OCI-LY7 (cell line): Measurements from ENCODE around the gene PIGBOS1. TPM values are rescaled to one million over a fixed set of nuclear protein-coding genes. Genes with fewer than 3 reads are reported as not detected.
A peak's percentile ranks its signal among the peaks of the same experiment; 100 is the strongest.

Experiments used
- BruUV-seq: library from RNA; stranded (reverse); fragments of 400-500 nt; replicated peaks from 2 replicates; lab custom pipeline; 2021; lab: Mats Ljungman, UMichigan
- CTCF ChIA-PET: fragments of 300-600 bp; sonication (Branson Sonifier 250); formaldehyde crosslinking; loops from one replicate; lab custom pipeline; 2022; ENCODE audit warnings: antibody characterized with exemption; ENCODE audit not compliant: unreplicated experiment; lab: Charles Lee
- POLR2A ChIA-PET: fragments of 300-600 bp; sonication (Branson Sonifier 250); formaldehyde crosslinking; loops from one replicate; lab custom pipeline; 2022; ENCODE audit warnings: antibody characterized with exemption; lab: Charles Lee
- DNase-seq: peaks from one replicate; pipeline ENCODE4 v3.0.0-alpha.2; 2015; ENCODE audit warnings: low spot score
- H2AFZ ChIP-seq: fragments of 200-600 bp; sonication (generic), shearing (Covaris generic); 2 replicates; pipeline ENCODE4 v1.6.1; 2014; ENCODE audit warnings: mild to moderate bottlenecking, antibody characterized with exemption, low read length, moderate library complexity
- H3K27ac ChIP-seq: fragments of 200-600 bp; sonication (generic); 2 replicates; pipeline ENCODE4 v1.5.1; 2014; ENCODE audit warnings: mixed run types, low read depth, mild to moderate bottlenecking, moderate library complexity, low read length, inconsistent platforms; ENCODE audit not compliant: poor library complexity, severe bottlenecking
- H3K36me3 ChIP-seq: fragments of 200-600 bp; sonication (generic); 2 replicates; pipeline ENCODE4 v1.6.1; 2014; ENCODE audit warnings: mild to moderate bottlenecking, antibody characterized with exemption, low read length, moderate library complexity, mixed read lengths; ENCODE audit not compliant: insufficient read depth
- H3K4me1 ChIP-seq: fragments of 200-600 bp; sonication (generic); 2 replicates; pipeline ENCODE4 v1.5.1; 2014; ENCODE audit warnings: mild to moderate bottlenecking, low read length; ENCODE audit not compliant: insufficient read depth, poor library complexity, severe bottlenecking
- H3K4me2 ChIP-seq: fragments of 200-600 bp; sonication (generic); 2 replicates; pipeline ENCODE4 v1.6.1; 2014; ENCODE audit warnings: mild to moderate bottlenecking, low read length
- H3K4me3 ChIP-seq: fragments of 200-600 bp; sonication (generic); 2 replicates; pipeline ENCODE4 v1.5.1; 2014; ENCODE audit warnings: mild to moderate bottlenecking, low read depth, low read length; ENCODE audit not compliant: poor library complexity, severe bottlenecking
- H3K79me2 ChIP-seq: fragments of 200-600 bp; sonication (generic); 2 replicates; pipeline ENCODE4 v1.6.1; 2016; ENCODE audit warnings: low read depth, mild to moderate bottlenecking, low read length, moderate library complexity, mixed read lengths; ENCODE audit not compliant: insufficient read depth
- H3K9me2 ChIP-seq: fragments of 200-600 bp; sonication (generic); 2 replicates; pipeline ENCODE4 v1.6.1; 2016; ENCODE audit warnings: mild to moderate bottlenecking, low read length, mixed read lengths; ENCODE audit not compliant: insufficient read depth
- H3K9me3 ChIP-seq: fragments of 200-600 bp; sonication (generic); 2 replicates; pipeline ENCODE4 v1.6.1; 2014; ENCODE audit warnings: mild to moderate bottlenecking, mixed run types, low read length, mixed read lengths
- H4K20me1 ChIP-seq: fragments of 200-600 bp; sonication (generic); 2 replicates; pipeline ENCODE4 v1.6.1; 2014; ENCODE audit warnings: mild to moderate bottlenecking, antibody characterized with exemption, low read length, moderate library complexity, mixed read lengths; ENCODE audit not compliant: insufficient read depth
- EZH2phosphoT487 ChIP-seq: fragments of 200-600 bp; sonication (generic); IDR thresholded peaks from 2 replicates; pipeline ENCODE4 v1.6.1; 2018; ENCODE audit warnings: low read depth, borderline replicate concordance, mild to moderate bottlenecking, mixed run types, antibody characterized with exemption, low read length, moderate library complexity, mixed read lengths
- intact Hi-C: fragments of 100-400 bp; cut with micrococcal nuclease; formaldehyde crosslinking; loops from one replicate; pipeline ENCODE4 v1.10.0; 2022; ENCODE audit not compliant: unreplicated experiment
- total RNA-seq, 2 experiments: library from RNA; depleted of rRNA in 1 of 2; stranded (reverse); fragments of >200 nt in 1 of 2; shearing (Covaris generic) in 1 of 2; gene quantifications; 2 replicates each; pipeline ENCODE4 v1.2.3, GENCODE V29; 2014 to 2022
- TF ChIP-seq, protein P1 (sequence below): fragments of 200-600 bp; sonication (generic); conservative IDR thresholded peaks from 2 replicates; pipeline ENCODE4 v1.5.1; 2014; ENCODE audit warnings: mild to moderate bottlenecking, antibody characterized with exemption, low read length, moderate library complexity, mixed read lengths

Gene PIGBOS1
- total RNA-seq, 2 experiments from 2014 or later: 10.4 to 14.8 TPM

DNA sequence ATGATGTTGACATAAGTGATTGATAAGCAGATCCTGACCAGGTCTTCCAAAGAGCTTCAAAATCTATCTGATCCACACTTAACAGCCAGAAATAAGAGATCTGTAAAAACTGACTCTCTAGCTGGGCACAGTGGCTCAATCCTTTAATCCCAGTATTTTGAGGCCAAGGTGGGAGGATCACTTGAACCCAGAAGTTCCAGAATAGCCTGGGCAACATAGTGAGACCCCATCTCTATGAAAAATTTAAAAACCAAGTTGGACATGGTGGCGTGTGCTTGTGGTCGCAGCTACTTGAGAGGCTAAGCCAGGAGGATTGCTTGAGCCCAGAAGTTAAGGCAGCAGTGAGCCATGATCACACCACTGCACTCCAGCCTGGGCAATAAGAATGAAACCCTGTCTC is 43.7 kb upstream of the PIGBOS1 start:
- Histone ChIP-seq H3K79me2 (no peaks in the 10 kb centered on the region), H3K4me1 (no peaks in the 10 kb centered on the region), H3K9me2 (no peaks in the 10 kb centered on the region), H3K27ac (no peak overlapping the region), H4K20me1 (no peaks in the 10 kb centered on the region), H3K4me3 (no peak overlapping the region), H3K4me2 (no peak overlapping the region), H2AFZ (no peak overlapping the region), H3K36me3 (peaks cover 4% of the 10 kb centered on the region; the same call in 1 of the 2 replicates), H3K9me3 (no peaks in the 10 kb centered on the region)
- ChIA-PET POLR2A (no interaction called here), CTCF (no interaction called here)
- no TSS peak for BruUV-seq
- DNase-seq: no peak
- intact Hi-C loops: no loop called here
- TF ChIP-seq, protein P1, sequence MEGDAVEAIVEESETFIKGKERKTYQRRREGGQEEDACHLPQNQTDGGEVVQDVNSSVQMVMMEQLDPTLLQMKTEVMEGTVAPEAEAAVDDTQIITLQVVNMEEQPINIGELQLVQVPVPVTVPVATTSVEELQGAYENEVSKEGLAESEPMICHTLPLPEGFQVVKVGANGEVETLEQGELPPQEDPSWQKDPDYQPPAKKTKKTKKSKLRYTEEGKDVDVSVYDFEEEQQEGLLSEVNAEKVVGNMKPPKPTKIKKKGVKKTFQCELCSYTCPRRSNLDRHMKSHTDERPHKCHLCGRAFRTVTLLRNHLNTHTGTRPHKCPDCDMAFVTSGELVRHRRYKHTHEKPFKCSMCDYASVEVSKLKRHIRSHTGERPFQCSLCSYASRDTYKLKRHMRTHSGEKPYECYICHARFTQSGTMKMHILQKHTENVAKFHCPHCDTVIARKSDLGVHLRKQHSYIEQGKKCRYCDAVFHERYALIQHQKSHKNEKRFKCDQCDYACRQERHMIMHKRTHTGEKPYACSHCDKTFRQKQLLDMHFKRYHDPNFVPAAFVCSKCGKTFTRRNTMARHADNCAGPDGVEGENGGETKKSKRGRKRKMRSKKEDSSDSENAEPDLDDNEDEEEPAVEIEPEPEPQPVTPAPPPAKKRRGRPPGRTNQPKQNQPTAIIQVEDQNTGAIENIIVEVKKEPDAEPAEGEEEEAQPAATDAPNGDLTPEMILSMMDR: no peak
- no peak for TF ChIP-seq EZH2phosphoT487

DNA sequence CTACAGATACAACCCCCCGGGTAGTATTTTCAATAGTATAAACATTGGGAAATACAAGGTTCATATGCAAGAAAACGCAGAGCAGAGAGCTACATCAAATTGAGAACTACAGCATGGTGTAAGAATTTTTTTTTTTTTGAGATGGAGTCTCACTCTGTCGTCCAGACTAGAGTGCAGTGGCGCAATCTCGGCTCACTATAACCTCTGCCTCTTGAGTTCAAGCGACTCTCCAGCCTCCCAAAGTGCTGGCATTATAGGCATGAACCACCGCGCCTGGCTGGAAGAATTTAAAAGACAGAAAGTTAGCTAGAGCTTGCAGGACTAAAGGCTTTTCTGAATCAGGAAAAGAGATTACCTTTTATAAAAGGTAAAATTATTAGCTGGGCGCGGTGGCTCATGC is 42.1 kb upstream of the PIGBOS1 start:
- Histone ChIP-seq H4K20me1 (no peaks in the 10 kb centered on the region), H3K9me2 (no peaks in the 10 kb centered on the region), H3K79me2 (no peaks in the 10 kb centered on the region), H3K36me3 (peaks cover 13% of the 10 kb centered on the region; the same call in 1 of the 2 replicates), H3K4me2 (no peak overlapping the region), H3K27ac (no peak overlapping the region), H3K9me3 (no peaks in the 10 kb centered on the region), H3K4me3 (no peak overlapping the region), H2AFZ (no peak overlapping the region), H3K4me1 (no peaks in the 10 kb centered on the region)
- BruUV-seq: no TSS peak
- POLR2A ChIA-PET: interaction anchor here (0.6 kb wide), 1 partner anchor 15 kb away, joined by 3 read pairs; no protein-coding TSS in a partner anchor
- CTCF ChIA-PET: no interaction called here
- DNase-seq: no peak
- intact Hi-C loops: no loop called here
- TF ChIP-seq, protein P1: no peak
- no peak for TF ChIP-seq EZH2phosphoT487

DNA sequence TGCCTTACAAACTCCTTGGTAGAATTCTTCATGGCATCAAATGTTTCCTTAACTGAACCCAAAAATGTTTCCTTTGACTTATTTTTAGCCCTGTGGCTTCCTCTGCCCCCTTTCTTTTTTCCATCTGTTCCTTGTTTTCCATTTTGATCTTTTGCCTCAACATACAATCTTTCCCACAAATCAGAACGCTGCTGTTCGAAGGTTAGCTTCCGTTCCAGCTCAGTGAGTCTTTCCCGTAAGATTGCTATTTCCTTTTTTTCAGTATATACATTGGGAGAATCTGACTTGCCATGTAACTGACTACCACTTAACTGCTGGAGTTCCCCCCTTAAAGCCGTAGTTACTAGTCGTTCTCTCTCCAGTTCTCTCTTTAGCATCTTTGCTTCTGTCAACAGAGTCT is 41.3 kb upstream of the PIGBOS1 start:
- no peaks in the 10 kb centered on the region for H3K4me1 ChIP-seq
- TF ChIP-seq, protein P1: no peak
- TF ChIP-seq EZH2phosphoT487: no peak
- no peaks in the 10 kb centered on the region for H4K20me1 ChIP-seq
- intact Hi-C loops: no loop called here
- H3K4me2 ChIP-seq: no peak overlapping the region
- POLR2A ChIA-PET: interaction anchor here (0.6 to 1.7 kb wide), 4 partner anchors 10 to 32 kb away, joined by 3 to 5 read pairs (median 4); no protein-coding TSS in a partner anchor
- TSS peak; percentile 57 for BruUV-seq
- H2AFZ ChIP-seq: no peak overlapping the region
- H3K36me3 ChIP-seq: peaks cover 21% of the 10 kb centered on the region; the same call in 1 of the 2 replicates
- H3K4me3 ChIP-seq: no peak overlapping the region
- DNase-seq: no peak
- H3K9me3 ChIP-seq: no peaks in the 10 kb centered on the region
- CTCF ChIA-PET: no interaction called here
- no peaks in the 10 kb centered on the region for H3K9me2 ChIP-seq
- H3K27ac ChIP-seq: no peak overlapping the region
- no peaks in the 10 kb centered on the region for H3K79me2 ChIP-seq
